ENCODE measurements around the gene RAB5A.
A peak's percentile ranks its signal among the peaks of the same experiment; 100 is the strongest.
"Not testable (repeated sequence)": the region's sequence is repeated elsewhere in the genome, so short reads cannot be mapped to it uniquely, and the experiment has no call there.

RAB5A gene

DNA sequence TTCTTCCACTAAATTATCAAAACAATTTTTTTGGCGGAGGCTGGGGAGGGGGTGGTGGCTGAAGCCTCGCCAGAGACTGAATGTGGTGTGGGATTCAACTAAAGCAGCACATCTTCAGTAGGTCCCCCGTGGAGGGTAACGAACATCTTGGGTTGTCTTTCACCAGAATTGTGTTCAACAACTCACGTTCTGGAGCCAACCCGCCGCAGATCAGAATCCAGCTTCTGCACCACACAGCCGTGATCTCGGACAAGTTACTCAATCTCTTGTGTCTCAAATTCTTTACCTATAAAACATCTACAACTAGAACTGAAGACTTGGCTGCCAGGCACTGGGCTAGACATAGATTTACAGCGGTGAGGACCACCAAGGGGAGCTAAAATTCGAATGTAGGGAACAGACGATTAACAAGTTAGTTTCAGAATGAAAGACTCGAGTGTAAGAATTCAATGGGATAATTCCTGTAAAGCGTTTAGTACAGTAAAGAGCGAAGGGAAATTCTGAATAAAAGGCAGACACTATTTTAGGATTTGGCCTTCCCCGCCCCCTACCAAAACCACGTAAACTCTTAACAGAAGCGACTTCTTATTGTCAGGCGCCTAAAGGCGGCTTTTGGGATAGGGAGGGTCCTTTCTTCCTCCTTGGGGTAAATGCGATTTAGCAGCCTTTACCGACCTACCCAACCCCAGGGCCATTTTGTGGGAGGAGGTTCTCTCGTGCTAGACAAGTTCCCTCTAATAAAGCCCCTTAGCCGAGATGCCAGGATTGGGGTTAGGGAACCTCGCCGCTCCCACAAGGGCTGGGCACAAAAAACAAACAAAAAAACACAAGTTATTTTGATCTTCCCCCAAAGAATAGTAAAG, 697 bp upstream of the RAB5A start:
- peak overlapping the region; percentile 67 to 99 (median 93) for H3K4me3 ChIP-seq
- H3K27ac ChIP-seq, result peak overlapping the region; percentile 33 to 100 (median 98)

DNA sequence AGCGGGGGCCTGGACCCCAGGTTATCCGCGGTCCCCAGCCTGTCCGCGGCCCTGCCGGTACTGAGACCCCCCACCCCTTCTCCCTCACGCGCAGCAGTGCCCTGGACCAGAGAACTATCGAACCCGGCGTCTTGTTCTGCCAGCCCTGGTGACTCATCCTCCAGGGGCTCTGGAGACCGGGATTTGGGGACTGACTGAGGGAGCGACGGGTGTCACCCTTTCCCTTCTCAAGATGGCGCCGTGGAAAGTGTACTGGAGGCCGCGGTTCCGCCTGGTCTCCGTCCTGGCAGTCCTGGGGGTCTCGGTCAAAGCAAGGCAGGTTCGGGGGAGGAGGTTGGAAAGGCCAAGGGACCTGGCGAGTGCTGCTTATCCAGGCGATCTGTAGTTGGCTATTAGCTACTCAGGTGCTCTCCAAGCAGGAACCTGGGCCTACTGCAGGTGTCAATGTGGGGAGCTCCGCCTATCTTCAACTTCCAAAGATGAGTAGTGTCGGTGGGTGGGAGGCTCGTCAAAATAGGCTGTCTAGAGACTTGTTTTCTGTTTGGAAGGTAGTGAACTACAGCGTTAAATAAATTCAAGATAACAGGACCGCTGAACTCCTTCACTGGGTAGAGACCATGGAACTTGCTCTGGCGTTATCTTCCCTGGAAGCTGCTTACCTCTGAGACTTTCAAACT, 790 bp downstream of the RAB5A start:
- peak overlapping the region; percentile 80 to 100 (median 98) for H3K27ac ChIP-seq
- H3K4me3 ChIP-seq, result peak overlapping the region; percentile 67 to 99 (median 93)

GRCh38 chr3:19948226-19948591, 1.3 kb downstream of the RAB5A start:
- Histone ChIP-seq H3K4me3 (peak overlapping the region; percentile 67 to 99 (median 93)), H3K27ac (peak overlapping the region in 19 of 21 experiments; percentile 80 to 100 (median 98))

DNA sequence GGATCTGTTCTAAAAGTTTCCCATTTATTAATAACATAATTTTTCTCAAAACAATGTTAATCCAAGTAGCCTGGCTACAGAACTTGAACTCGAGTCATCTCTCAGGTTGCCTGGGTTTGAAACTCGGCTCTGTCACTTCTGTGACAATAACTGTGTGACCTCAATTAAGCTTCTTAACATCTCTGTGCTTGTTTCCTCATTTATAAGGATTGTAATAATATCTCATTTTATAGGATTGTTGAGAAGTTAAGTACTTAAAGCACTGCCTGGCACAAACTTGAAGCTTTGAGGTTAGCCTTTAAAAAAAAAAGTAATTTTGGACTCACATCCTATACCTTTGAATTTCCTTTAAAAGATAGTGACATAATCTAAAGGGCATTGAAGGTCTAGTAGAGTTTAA, 3.4 kb downstream of the RAB5A start:
- peak overlapping the region in 1 of 21 experiments; percentile 1 for H3K27ac ChIP-seq
- peak overlapping the region in 1 of 7 experiments; percentile 6 for H3K4me3 ChIP-seq

GRCh38 chr3:19954676-19955075, 7.8 kb downstream of the RAB5A start:
- no peak overlapping the region for H3K4me3 ChIP-seq
- H3K27ac ChIP-seq, result no peak overlapping the region

DNA sequence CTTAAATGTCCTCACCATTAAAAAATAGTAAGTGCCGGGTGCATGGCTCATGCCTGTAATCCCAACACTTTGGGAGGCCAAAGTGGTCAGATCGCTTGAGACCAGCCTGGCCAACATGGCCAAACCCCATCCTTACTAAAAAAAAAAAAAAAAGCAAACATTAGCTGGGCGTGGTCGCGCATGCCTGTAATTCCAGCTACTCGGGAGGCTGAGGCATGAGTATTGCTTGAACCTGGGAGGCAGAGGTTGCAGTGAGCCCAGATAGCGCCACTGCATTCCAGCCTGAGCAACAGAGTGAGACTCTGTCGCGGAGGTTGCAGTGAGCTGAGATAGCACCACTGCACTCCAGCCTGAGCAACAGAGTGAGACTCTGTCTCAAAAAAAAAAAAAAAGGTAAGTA, 10.5 kb downstream of the RAB5A start:
- not testable (repeated sequence) for H3K27ac ChIP-seq, H3K4me3 ChIP-seq

DNA sequence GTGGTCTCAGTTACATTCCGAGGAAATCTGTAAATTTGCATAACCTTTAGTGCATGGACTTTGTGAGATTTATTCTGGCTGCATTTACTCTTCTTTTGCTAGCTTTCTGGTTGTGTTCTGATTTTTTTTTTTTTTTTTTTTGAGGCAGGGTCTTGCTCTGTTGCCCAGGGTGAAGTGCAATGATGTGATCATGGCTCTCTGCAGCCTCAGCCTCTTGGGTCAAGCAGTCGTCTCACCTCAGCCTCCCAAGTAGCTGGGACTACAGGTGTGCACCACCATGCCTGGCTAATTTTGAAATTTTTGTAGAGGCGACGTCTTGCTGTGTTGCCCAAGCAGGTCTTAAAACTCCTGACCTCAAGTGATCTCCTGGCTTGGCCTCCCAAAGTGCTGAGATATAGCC, 12.6 kb downstream of the RAB5A start:
- H3K27ac ChIP-seq, result no peak overlapping the region
- H3K4me3 ChIP-seq, result no peak overlapping the region

DNA sequence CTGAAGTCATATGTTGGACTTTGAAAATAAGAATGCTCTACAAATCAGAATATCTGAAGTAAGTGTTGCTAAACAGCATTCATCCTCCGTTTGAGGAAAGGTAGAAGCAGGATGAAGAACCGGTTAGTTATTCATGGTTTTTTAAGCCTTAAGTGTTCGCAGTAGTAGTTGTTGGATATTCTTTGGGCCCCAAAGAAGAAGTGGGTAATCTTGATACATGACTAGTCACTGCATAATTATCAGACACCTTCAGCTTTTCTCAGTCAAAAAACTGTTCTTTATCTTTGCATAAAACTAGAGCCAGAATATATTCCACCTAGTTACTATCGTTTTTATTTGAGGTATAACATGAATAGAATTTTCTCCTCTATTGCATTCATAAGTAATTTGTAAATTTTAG, 13.8 kb downstream of the RAB5A start:
- H3K4me3 ChIP-seq, result no peak overlapping the region
- H3K27ac ChIP-seq, result no peak overlapping the region

DNA sequence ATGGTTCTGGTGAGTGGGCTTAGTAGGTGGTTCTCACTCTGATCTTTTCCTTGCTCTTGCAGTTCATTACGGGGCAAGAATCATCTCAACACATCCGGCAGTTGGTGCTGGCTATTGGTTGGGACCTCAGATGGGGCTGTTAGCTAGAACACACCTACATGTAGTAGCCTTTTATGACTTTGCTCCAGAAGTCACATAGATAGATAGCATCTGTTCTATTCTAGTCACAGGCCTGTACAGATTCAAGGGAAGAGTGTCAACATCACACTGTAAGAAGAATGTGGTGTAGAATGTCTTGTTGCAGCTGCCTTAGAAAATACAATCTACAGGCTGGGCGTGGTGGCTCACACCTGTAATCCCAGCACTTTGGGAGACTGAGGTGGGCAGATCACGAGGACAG, 15.1 kb downstream of the RAB5A start:
- Histone ChIP-seq H3K4me3 (no peak overlapping the region), H3K27ac (no peak overlapping the region)

GRCh38 chr3:19967208-19967607, 20.3 kb downstream of the RAB5A start:
- H3K4me3 ChIP-seq, result no peak overlapping the region
- H3K27ac ChIP-seq, result no peak overlapping the region

DNA sequence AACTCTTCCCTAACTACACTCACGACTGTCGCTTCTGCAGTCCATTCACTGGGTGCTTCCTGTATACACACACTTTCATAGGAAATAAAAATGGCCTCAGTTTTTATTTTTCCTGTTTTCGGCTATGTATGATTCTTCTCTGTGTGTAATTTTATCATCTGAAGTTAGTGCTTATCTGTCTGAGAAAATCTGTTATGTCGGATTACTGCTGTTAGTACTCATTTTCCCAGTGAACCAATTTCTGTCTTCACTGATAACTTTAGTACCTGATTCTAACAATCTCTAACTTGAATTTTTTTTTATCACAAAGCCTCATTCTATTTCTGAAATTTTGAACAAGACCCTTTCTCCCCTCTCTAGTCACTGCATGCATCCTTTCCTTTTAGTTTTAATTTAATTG, 20.9 kb downstream of the RAB5A start:
- Histone ChIP-seq H3K27ac (no peak overlapping the region), H3K4me3 (no peak overlapping the region)

DNA sequence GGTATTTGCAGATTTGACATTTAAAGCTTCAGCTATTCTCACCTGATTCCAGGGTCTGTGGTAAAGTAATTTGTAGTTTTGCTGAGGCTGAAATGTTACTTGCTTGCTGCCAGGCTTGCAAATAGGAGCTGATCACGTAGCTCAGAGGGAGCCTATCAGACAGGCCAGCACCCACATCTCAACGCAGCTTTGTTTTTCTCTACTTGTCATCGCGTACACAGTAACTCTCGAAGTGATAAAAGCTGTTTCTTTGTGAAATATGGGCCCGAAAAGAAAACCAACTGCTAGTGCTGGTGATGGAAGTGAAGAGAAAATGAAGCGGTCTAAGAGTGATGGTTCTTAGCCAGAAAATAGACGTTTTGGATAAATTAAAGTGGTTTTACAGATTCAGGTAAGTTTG, 23.4 kb downstream of the RAB5A start:
- Histone ChIP-seq H3K27ac (no peak overlapping the region), H3K4me3 (no peak overlapping the region)

GRCh38 chr3:19972054-19972453, 25.2 kb downstream of the RAB5A start:
- no peak overlapping the region for H3K27ac ChIP-seq
- no peak overlapping the region for H3K4me3 ChIP-seq

GRCh38 chr3:19988904-19989303, 42.0 kb downstream of the RAB5A start:
- not testable (repeated sequence) for H3K27ac ChIP-seq

GRCh38 chr3:19994796-19995195, 47.9 kb downstream of the RAB5A start:
- Histone ChIP-seq H3K4me3 (no peak overlapping the region), H3K27ac (no peak overlapping the region)

More at GRCh38 chr3:19988904-19989303, 42.0 kb downstream of the RAB5A start:
- H3K4me3 ChIP-seq, result not testable (repeated sequence)

GRCh38 chr3:19997502-19997901, 50.6 kb downstream of the RAB5A start:
- no peak overlapping the region for H3K27ac ChIP-seq
- H3K4me3 ChIP-seq, result no peak overlapping the region

DNA sequence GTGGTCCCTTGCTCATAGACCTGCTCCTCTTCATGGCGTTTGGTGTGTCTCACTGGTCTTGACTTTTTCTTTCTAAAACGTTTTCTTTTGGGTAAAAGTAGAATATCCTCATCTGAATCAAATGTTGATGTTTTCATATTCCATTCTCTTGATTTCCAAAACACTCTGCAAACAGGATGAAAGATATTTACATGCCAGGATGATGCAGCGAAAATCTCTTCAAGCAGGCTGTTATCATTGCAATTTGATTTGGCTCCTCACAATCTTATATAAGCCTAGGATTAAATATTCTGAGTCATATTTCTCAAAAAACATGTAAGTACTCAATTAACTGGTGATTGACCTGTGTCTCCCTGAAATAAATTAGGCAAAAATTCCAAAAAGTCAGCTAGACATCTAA, 55.0 kb downstream of the RAB5A start:
- no peak overlapping the region for H3K4me3 ChIP-seq
- no peak overlapping the region for H3K27ac ChIP-seq

GRCh38 chr3:20007960-20008359, 61.1 kb downstream of the RAB5A start:
- Histone ChIP-seq H3K27ac (no peak overlapping the region), H3K4me3 (no peak overlapping the region)

DNA sequence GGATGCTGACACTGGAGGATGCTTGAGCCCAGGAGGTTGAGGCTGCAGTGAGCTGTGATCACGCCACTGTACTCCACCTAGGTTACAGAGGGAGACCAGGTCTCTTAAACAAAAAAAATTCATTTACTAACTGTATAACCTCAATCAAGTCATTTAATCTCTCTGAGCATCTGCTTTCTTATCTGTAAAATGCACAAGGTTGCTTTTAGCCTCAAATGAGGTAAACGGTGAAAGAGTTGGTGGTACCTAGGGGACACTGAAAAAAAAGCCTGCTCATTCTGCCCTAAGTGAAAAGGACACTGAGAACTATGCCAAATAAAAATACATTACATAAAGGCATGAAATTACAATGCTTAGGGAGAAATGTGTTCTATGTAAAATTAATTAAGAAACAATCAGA, 61.7 kb downstream of the RAB5A start:
- H3K4me3 ChIP-seq, result no peak overlapping the region
- no peak overlapping the region for H3K27ac ChIP-seq

DNA sequence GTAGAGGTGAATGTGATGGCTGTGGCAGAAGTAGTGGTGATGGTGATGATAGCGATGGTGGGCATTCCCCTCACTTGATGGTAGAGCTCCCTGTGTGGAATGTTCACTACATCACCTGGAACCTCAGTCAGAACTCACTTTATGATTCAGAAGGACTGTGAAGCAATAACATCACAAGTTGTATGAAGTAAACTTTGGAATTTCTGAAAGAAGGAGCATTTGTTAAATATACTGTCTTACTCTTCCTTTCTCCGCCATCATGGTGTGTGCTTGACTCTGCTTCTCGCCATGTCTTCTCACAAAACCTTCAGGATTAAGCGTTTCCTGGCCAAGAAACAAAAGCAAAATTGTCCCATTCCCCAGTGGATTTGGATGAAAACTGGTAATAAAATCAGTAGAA, 65.3 kb downstream of the RAB5A start, which contains the start of gene PP2D1:
Gene PP2D1, minus strand, starts transcription at position 101 of the 400 bp plus-strand sequence. CDS start 192 bp downstream, outside the sequence.
- no peak within 1 kb of the TSS for H3K4me3 ChIP-seq

DNA sequence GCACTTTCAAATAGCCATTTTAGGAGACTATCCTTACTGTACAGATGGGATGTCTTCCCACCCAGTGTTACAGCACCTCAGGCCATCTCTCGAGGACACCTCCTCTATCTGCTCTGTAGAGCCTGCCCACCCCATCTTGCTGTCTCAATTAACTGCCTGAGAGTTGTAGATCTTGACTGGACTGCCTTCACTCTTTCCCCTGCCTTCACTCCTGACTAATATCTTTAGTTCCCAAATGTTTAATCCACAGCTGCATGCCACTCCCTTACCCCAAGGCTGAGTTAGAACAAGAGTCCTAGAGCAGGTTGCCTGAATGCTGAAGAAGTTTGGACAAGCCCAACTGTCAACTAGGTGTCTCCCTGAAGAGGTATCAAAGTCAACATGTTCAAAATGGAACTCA, 66.5 kb downstream of the RAB5A start:
- no peak overlapping the region for H3K27ac ChIP-seq

More for the DNA sequence above, 65.3 kb downstream of the RAB5A start, which contains the start of gene PP2D1:
- no peak within 1 kb of the TSS for H3K27ac ChIP-seq

More for the DNA sequence above, 66.5 kb downstream of the RAB5A start:
- no peak overlapping the region for H3K4me3 ChIP-seq

Measured in skin epidermis (tissue), 12 donors.